Middle frontal gyrus (tissue), 1 donor: ENCODE measurements around the gene ETV1.
"Not testable (repeated sequence)": the region's sequence is repeated elsewhere in the genome, so short reads cannot be mapped to it uniquely, and the experiment has no call there.

Experiments
- DNase-seq: peaks from one replicate; pipeline ENCODE4 v3.0.0-alpha.2; 2015; ENCODE audit warnings: low spot score; ENCODE audit errors: extremely low spot score

Gene ETV1

GRCh38 chr7:13932131-13932530 is 57.3 kb downstream of the ETV1 start:
- DNase-seq = no peak

- no peak for DNase-seq
Measured at GRCh38 chr7:13921062-13921461, 68.4 kb downstream of the ETV1 start.

GRCh38 chr7:13920053-13920697 is 69.3 kb downstream of the ETV1 start:
- DNase-seq = no peak

DNA sequence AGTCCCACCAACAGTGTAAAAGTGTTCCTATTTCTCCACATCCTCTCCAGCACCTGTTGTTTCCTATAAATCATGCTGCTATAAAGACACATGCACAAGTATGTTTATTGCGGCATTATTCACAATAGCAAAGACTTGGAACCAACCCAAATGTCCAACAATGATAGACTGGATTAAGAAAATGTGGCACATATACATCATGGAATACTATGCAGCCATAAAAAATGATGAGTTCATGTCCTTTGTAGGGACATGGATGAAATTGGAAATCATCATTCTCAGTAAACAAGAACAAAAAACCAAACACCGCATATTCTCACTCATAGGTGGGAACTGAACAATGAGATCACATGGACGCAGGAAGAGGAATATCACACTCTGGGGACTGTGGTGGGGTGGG is 71.1 kb downstream of the ETV1 start:
- DNase-seq = not testable (repeated sequence)

GRCh38 chr7:13917103-13917502 is 72.4 kb downstream of the ETV1 start:
- not testable (repeated sequence) for DNase-seq

DNA sequence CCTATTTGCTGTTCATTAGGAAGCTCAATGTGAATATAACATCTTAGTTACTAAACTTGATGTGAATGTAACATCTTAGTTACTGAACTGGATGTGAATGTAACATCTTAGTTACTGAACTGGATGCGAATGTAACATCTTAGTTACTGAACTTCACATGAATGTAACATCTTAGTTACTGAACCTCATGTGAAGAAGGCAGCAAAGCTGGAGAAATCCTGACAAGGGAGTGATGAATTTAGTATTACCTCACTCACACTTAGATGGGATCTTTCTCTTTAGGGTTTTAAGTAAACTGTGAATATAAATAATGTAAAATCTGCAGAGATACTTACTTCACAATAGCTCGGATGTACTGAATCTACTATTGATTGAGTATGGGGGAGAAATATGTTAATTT is 73.6 kb downstream of the ETV1 start:
- DNase-seq = no peak

DNA sequence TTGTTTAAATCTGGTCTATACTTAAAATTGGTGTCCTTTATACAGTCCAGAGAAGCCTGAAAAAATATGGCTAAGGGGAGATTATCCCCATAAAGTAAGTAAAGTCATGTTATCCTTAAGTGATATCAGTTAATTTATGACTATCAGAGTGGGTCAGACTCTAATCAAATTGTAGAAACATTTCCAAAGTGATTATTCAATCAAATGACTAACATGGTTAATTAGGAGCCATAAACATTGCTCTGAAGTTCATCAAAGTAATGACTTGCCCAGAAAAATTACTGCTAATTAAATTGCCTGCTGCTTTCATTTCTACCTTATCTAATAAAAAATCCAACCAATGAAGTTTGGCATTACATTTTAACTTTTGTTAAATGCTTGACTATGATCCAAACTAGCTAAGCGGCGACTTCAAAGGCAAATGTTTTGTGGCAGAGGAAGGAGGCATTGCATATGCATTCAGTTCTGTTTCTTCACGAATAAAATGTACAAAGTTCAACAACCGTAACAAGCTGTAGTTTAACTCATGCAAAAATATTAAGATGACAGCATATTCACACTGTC is 76.7 kb downstream of the ETV1 start:
- DNase-seq = no peak

GRCh38 chr7:13911909-13912308 is 77.6 kb downstream of the ETV1 start:
- no peak for DNase-seq

DNA sequence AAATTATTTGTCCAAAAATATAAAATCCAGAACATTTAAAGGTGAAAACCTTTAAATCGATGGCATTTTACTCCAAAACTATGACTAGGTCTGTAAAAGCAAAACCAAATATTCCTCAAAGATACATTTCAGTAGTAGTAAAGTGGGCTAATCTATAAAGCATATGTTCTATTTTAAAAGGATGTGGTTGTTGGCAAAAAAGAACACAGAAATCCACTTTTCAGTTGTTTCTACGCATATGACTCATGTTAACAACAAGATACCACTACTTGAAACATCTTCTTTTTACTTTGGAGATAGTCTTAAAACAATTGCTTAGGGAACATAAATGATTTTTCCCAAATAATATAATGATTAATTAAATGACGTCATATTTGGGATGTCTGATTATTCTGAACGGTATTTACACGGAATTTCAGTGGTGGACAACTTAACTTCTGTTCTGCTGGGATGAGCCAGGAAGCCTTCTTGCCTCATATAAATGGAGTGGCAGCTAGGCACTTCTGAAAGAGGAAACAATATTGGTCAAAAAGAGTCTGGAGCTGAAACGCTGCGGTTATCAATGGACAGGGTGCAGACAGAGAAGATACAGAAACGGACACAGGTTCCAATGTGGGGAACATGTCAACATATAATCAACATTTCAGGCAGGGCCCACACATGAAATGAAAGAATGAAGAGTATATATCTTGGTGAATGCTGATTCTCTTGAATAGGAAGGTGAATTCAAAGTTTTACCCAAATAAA is 78.5 kb downstream of the ETV1 start:
- DNase-seq = no peak

- DNase-seq = no peak
Measured at GRCh38 chr7:13908667-13909397, 80.6 kb downstream of the ETV1 start.

GRCh38 chr7:13907831-13908230 is 81.6 kb downstream of the ETV1 start:
- DNase-seq = no peak

GRCh38 chr7:13904689-13905088 is 84.8 kb downstream of the ETV1 start:
- DNase-seq = no peak

DNA sequence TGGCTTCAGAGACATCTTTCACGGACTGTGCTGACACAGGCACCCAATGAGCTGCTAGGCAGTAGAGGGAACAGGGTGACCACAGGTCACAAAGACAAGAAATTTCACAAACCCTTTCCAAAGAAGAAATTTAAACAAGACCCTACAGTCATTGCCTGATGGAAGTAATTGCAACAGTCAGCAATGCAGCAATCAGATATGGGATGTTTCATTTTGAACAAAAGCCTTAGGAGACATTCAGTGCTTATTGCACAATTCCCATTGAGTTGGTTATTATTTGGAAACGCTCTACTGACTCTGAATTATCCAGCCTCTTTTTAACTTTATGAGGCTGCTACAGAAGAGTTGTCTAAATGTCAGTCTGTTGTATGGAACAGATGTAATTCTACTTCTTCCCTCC is 85.5 kb downstream of the ETV1 start:
- DNase-seq = no peak

DNA sequence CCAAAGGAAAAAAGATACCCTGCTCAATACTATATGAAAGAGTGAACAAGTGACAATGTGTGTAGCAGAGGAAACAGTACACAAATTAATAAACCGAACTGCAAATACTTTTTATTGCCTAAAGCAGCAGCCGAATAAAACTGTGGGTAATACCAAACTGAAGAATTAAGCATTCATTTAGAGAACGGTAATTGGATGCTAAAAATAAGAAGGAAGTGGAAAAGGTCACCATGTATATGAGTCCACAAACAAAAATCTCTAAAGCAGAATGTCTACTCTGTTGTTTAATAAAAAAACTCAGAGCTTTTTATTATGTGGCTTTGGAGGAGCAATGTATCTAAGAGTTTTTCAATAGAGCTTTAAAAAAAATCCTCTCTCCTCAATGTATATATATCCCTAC is 87.9 kb downstream of the ETV1 start:
- DNase-seq = no peak

DNA sequence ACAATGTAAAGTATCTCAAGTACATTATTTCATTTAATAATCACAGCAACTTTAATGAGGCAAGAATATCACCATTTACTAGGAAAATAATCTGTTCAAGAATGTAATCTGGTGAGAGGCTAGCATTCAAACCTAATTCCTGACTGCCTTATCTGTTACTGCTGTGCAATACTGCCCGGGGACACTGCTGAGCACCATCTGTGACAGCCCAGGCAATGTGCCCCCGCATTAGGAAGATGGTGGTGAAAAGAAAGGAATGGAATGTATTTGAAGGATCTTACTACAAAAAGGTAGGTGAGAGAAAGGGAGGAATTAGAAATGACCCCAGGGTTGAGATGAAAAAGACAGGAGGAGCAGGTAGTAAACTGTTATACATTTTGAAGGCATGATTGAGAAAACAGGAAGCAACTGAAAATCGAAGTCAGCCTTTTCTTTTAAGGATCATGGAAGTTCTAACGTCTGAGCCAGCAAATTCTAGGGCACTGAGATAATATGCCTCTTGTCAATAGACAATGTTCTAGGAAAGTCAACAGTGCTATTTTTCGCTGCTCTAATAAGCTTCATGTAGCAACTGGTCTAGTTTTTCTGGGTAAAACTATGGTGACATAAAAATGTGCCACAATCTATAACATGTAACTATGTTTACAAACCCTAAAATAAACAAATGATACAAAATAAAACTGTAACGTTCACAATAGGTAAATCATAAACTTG is 90.4 kb downstream of the ETV1 start:
- DNase-seq = no peak

DNA sequence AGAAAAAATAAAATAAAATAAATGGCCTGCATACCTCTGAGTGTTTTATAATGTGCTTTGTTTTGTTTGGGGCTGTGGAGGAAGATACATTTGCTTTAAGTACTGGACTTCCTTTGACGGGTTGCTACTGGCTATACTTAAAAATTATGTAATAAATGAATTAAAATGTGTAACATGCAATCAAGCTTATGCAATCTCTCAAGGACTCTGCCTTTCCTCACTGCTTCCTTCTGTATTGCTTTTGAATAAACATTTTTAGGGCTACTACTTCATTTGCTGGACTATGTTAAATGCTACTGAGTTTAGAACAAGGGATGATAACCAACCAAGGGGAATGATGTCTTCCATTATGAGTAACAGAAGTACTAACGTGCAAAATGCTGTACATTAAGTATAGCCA is 91.6 kb downstream of the ETV1 start:
- DNase-seq = no peak

DNA sequence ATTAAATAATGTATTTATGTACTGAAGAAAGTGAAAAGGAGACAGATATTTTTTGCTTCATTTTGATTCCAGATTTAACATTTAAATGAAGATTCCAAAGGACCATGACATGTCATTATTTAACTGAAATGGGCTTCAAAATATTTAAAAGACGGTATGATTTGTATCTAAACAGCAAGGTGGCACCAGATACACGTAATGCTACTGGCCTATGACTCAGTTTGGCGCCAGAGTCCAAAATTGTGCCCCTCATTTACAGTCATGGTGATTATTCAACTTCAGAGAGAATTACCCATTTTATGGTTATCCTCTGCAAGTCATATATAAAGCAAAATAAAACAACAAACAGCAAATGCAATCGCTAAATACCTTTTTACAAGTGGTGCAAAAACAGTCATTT is 94.5 kb downstream of the ETV1 start:
- no peak for DNase-seq

DNA sequence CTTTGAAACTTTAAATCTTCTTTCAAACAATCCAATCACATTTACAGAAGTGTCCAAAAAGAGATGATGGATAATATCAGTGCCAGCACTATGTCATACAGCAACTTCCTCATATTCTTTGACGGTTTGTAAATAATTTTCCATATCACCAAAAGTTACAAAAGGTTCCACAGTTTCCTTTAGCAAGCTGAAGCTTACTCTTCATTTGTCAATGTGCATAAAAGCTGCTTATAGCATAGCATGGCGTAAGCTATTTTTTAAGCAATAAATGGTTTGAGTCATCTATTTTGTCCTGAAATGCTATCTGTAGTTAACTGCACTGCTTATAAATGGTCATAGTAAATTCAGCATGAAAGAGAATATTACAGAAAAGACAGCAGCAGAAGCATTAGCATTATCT is 95.1 kb downstream of the ETV1 start:
- no peak for DNase-seq

GRCh38 chr7:13890793-13891192 is 98.7 kb downstream of the ETV1 start:
- no peak for DNase-seq

GRCh38 chr7:13886356-13886755 is 103.1 kb downstream of the ETV1 start:
- no peak for DNase-seq

DNA sequence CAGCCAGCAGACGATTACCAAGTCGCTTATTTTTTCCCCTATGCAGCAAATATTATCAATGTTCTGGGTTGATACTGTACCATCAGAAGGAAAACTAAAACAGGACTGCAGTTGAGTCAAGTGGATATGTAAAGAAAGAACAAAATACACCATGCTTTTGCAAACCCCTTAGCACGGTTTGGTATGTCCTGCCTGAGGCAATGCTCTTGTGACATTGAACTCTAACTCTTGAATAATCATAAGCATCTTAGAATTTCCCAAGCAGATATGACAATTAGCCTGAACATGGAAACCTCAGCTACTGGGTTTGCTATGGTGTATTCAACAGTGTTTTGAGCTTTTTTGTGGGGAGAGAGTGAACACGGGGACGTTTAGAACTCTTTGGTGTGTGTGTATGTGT is 107.4 kb downstream of the ETV1 start:
- DNase-seq = no peak

DNA sequence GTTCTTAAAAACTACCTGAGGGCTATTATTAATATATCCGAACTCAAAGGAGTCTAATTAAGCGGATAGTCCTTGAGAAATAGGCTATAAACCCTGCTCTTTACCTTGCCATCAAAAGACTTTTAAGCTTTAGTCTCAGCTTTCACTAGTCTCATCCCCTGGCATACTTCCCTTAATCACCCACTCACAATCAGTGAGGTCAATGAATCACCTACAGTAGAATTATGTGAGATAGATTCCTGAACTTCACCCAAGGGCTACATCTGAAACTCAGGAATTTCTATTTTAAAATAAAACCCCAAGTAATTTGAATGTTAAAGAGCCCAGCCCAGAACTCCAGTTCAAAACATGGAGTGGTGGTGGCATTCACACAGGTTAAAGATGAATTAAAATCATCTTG is 108.7 kb downstream of the ETV1 start:
- DNase-seq = no peak
